Measurements from ENCODE around the gene CTSO. TPM values are rescaled to one million over a fixed set of nuclear protein-coding genes. Genes with fewer than 3 reads are reported as not detected.

CTSO gene
- total and polyA plus RNA-seq, 4 experiments from 2014 or later: 12.9 to 44.0 (median 20.8) TPM

DNA sequence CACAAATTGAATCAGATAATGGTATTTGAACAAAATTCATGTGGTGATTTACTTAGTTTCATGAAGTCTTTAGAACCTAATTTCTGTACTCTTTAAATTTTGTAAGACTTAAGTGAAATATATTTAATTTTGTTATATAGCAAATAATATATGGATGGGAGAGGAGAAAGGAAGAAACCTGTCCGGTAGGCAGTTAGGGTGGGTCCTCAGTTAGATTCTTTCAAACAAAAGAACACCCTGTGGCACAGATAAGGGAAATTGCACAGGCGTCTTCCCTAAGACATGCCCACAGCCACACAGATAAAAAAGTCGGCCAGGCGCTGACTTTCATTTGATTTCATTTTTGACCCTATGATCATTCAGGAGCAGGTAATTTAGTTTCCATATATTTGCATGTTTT lies 25.1 kb upstream of the CTSO start:
- ChIA-PET POLR2A (ENCODE audit: partially characterized antibody) (no interaction called here), CTCF (ENCODE audit: partially characterized antibody) (no interaction called here)
- no peak for DNase-seq
- Mint-ChIP-seq H3K27me3 (peaks cover 5 to 10% of the 10 kb centered on the region in 2 donors), H3K27ac (no peak overlapping the region), H3K4me1 (no peaks in the 10 kb centered on the region), H3K4me3 (no peak overlapping the region), H3K9me3 (peaks cover 0 to 10% (median 4%) of the 10 kb centered on the region in 8 donors), H3K36me3 (no peaks in the 10 kb centered on the region)
- no peaks in the 10 kb centered on the region for H3K9me3 ChIP-seq (ENCODE audit: control insufficient read depth in 1 of 2, low read length in 2 of 2)
- H3K27me3 ChIP-seq (ENCODE audit: insufficient read depth, low read length): no peaks in the 10 kb centered on the region
- no peaks in the 10 kb centered on the region for H3K4me1 ChIP-seq (ENCODE audit: insufficient read depth, low read length)
- H3K4me3 ChIP-seq (ENCODE audit: low read length in 2 of 2): no peak overlapping the region
- H3K27ac ChIP-seq (ENCODE audit: low read depth, low read length): no peak overlapping the region
- H3K36me3 ChIP-seq (ENCODE audit: insufficient read depth, low read length): no peaks in the 10 kb centered on the region
- intact Hi-C loops (cut with micrococcal nuclease): no loop called here

DNA sequence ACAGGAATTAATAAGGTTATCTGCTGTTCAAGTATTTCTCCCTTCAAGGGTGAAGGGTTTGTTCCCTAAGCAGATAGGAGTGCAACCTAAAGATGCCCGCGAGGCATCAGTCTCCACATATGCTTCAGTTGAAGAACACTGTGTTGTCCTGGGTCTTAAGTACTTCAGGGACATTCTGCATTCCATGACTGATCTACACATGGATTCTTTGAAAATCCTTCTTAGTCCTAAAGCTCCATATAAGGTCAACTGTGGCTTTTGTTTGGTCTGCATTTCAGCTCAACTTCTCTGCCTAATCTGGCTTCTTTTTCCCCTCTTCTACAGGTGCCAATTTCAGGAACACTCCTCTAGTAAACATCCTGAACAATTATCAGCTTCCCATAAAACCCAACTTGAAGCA lies 21.8 kb upstream of the CTSO start:
- Histone ChIP-seq H3K27me3 (ENCODE audit: insufficient read depth, low read length) (no peaks in the 10 kb centered on the region), H3K4me3 (ENCODE audit: low read length in 2 of 2) (no peak overlapping the region), H3K9me3 (ENCODE audit: control insufficient read depth in 1 of 2, low read length in 2 of 2) (no peaks in the 10 kb centered on the region), H3K36me3 (ENCODE audit: insufficient read depth, low read length) (no peaks in the 10 kb centered on the region), H3K4me1 (ENCODE audit: insufficient read depth, low read length) (no peaks in the 10 kb centered on the region), H3K27ac (ENCODE audit: low read depth, low read length) (no peak overlapping the region)
- Mint-ChIP-seq H3K9me3 (peaks cover 0 to 10% (median 4%) of the 10 kb centered on the region in 8 donors), H3K27ac (no peak overlapping the region), H3K27me3 (peaks cover 4 to 6% of the 10 kb centered on the region in 2 donors), H3K4me3 (no peak overlapping the region), H3K4me1 (no peaks in the 10 kb centered on the region), H3K36me3 (no peaks in the 10 kb centered on the region)
- intact Hi-C loops (cut with micrococcal nuclease): no loop called here
- ChIA-PET POLR2A (ENCODE audit: partially characterized antibody) (no interaction called here), CTCF (ENCODE audit: partially characterized antibody) (interaction anchor here (0.9 kb wide), 1 partner anchor 532 kb away, joined by 3 read pairs; no protein-coding TSS in a partner anchor)
- DNase-seq: no peak

DNA sequence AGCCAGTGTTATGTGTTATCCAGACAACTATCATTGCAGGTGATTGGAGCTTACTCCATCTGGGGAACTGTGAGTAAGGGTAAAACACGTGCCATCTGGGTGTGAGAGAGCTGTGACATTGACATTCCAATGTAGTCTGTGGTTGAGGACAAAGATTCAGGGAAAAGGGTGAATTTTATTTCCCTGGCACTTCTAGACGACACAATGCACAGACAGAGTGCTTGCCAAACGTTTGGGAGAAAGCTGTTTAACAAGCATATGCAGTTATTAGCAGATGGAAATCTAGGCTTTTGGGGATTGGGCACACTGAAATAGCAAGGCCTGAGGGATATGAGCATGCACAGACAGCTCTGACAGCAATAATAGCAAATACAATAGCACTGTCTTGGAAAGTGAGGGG lies 21.3 kb upstream of the CTSO start:
- Histone ChIP-seq H3K27me3 (ENCODE audit: insufficient read depth, low read length) (no peaks in the 10 kb centered on the region), H3K4me1 (ENCODE audit: insufficient read depth, low read length) (no peaks in the 10 kb centered on the region), H3K27ac (ENCODE audit: low read depth, low read length) (no peak overlapping the region), H3K4me3 (ENCODE audit: low read length in 2 of 2) (no peak overlapping the region), H3K36me3 (ENCODE audit: insufficient read depth, low read length) (no peaks in the 10 kb centered on the region), H3K9me3 (ENCODE audit: control insufficient read depth in 1 of 2, low read length in 2 of 2) (no peaks in the 10 kb centered on the region)
- H3K9me3 Mint-ChIP-seq: peaks cover 0 to 10% (median 4%) of the 10 kb centered on the region in 8 donors
- intact Hi-C loops (cut with micrococcal nuclease): no loop called here
- CTCF ChIA-PET (ENCODE audit: partially characterized antibody): interaction anchor here (0.9 kb wide), 1 partner anchor 531 kb away, joined by 3 read pairs; no protein-coding TSS in a partner anchor
- no peak overlapping the region for H3K4me3 Mint-ChIP-seq
- H3K36me3 Mint-ChIP-seq: no peaks in the 10 kb centered on the region
- no peak overlapping the region for H3K27ac Mint-ChIP-seq
- peaks cover 4 to 5% of the 10 kb centered on the region in 2 donors for H3K27me3 Mint-ChIP-seq
- no peak for DNase-seq
- H3K4me1 Mint-ChIP-seq: no peaks in the 10 kb centered on the region
- POLR2A ChIA-PET (ENCODE audit: partially characterized antibody): no interaction called here

DNA sequence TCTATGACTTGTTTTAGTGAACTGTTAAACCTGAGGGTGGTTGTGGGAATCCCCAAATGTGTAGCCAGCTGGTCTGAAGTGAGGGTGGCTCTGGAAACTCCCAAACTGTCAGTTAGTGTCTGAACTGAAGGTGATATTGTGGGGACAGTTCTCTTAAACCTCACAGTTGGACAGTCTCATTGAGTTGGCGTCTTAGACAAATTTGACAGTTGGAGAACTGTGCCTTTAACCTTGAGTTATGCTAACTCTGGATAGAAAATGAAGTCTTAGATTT lies 20.7 kb upstream of the CTSO start:
- no peak overlapping the region for H3K4me3 Mint-ChIP-seq
- ChIA-PET CTCF (ENCODE audit: partially characterized antibody) (no interaction called here), POLR2A (ENCODE audit: partially characterized antibody) (no interaction called here)
- Histone ChIP-seq H3K36me3 (ENCODE audit: insufficient read depth, low read length) (no peaks in the 10 kb centered on the region), H3K27me3 (ENCODE audit: insufficient read depth, low read length) (no peaks in the 10 kb centered on the region), H3K9me3 (ENCODE audit: control insufficient read depth in 1 of 2, low read length in 2 of 2) (no peaks in the 10 kb centered on the region), H3K27ac (ENCODE audit: low read depth, low read length) (no peak overlapping the region), H3K4me1 (ENCODE audit: insufficient read depth, low read length) (no peaks in the 10 kb centered on the region), H3K4me3 (ENCODE audit: low read length in 2 of 2) (no peak overlapping the region)
- H3K36me3 Mint-ChIP-seq: no peaks in the 10 kb centered on the region
- DNase-seq: no peak
- peaks cover 6 to 9% of the 10 kb centered on the region in 2 donors for H3K27me3 Mint-ChIP-seq
- H3K4me1 Mint-ChIP-seq: no peaks in the 10 kb centered on the region
- intact Hi-C loops (cut with micrococcal nuclease): no loop called here
- no peak overlapping the region for H3K27ac Mint-ChIP-seq
- H3K9me3 Mint-ChIP-seq: peaks cover 0 to 9% (median 2%) of the 10 kb centered on the region in 8 donors

DNA sequence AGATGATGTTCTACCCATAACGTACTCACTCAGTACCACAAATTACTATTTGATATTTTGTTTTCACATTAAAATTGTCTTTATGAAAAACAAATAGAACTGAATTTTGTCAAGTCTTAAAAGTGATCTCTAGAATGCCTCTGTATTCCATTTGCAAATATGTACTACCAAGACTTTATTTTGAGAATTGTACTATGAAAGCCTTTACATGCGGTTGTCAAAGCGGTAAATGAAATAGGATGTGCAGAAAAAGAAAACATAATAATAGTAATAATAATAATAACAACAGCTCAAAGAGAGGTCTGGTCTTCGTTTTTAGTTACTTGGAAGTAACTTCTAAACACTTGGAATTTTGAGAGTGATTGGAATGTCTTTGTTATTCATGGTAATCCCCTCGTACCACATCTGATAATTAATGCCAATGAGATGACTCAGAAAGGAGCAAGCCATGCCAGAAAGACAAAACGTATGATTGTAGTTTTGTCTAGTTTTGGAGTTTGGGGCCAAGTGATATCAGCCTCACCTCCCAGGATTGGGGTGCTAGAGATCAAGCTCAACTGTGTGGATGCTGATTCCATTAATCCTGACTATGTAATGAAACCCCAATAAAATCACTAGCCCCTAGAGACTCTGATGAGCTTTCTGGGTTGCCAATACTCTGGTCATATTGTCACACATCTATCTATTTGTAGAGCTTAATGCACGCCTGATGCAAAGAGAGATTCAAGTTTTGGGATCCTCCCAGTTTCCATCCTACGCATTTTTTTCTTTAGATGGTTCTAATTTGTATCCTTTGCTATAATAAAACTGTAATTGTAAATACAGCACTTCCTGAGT lies 20.2 kb upstream of the CTSO start:
- no peak overlapping the region for H3K27ac Mint-ChIP-seq
- H3K4me1 Mint-ChIP-seq: no peaks in the 10 kb centered on the region
- H3K36me3 Mint-ChIP-seq: no peaks in the 10 kb centered on the region
- Histone ChIP-seq H3K27me3 (ENCODE audit: insufficient read depth, low read length) (no peaks in the 10 kb centered on the region), H3K4me3 (ENCODE audit: low read length in 2 of 2) (no peak overlapping the region), H3K9me3 (ENCODE audit: control insufficient read depth in 1 of 2, low read length in 2 of 2) (no peaks in the 10 kb centered on the region), H3K36me3 (ENCODE audit: insufficient read depth, low read length) (no peaks in the 10 kb centered on the region), H3K4me1 (ENCODE audit: insufficient read depth, low read length) (no peaks in the 10 kb centered on the region), H3K27ac (ENCODE audit: low read depth, low read length) (no peak overlapping the region)
- no peak for DNase-seq
- H3K4me3 Mint-ChIP-seq: no peak overlapping the region
- peaks cover 4 to 9% of the 10 kb centered on the region in 2 donors for H3K27me3 Mint-ChIP-seq
- CTCF ChIA-PET (ENCODE audit: partially characterized antibody): no interaction called here
- intact Hi-C loops (cut with micrococcal nuclease): no loop called here
- peaks cover 0 to 4% (median under 1%) of the 10 kb centered on the region in 8 donors for H3K9me3 Mint-ChIP-seq
- POLR2A ChIA-PET (ENCODE audit: partially characterized antibody): no interaction called here

DNA sequence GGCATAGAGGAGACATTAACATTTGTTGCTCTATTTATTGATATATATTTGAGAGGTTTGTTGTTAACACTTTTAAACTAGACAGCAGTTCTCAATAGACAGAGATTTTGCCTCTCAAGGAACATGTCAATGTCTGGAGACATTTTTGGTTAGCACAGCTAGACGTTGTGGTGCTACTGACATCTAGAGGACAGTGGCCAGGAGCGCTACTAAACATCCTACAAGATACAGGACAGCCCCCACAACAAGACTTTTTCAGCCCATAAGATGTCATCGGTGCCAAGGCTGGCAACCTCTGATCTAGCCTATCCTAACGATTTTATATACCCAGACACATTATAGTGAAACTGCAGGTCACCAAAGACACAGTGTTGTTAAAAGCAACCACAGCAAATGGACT lies 18.4 kb upstream of the CTSO start:
- H3K36me3 Mint-ChIP-seq: no peaks in the 10 kb centered on the region
- no peaks in the 10 kb centered on the region for H3K36me3 ChIP-seq (ENCODE audit: insufficient read depth, low read length)
- H3K9me3 Mint-ChIP-seq: peaks cover 0 to 2% (median 0%) of the 10 kb centered on the region in 8 donors
- H3K4me3 ChIP-seq (ENCODE audit: low read length in 2 of 2): no peak overlapping the region
- H3K27me3 Mint-ChIP-seq: peaks cover 5 to 16% of the 10 kb centered on the region in 2 donors
- no peaks in the 10 kb centered on the region for H3K4me1 ChIP-seq (ENCODE audit: insufficient read depth, low read length)
- CTCF ChIA-PET (ENCODE audit: partially characterized antibody): no interaction called here
- POLR2A ChIA-PET (ENCODE audit: partially characterized antibody): no interaction called here
- H3K27me3 ChIP-seq (ENCODE audit: insufficient read depth, low read length): no peaks in the 10 kb centered on the region
- intact Hi-C loops (cut with micrococcal nuclease): no loop called here
- DNase-seq: no peak
- H3K27ac Mint-ChIP-seq: no peak overlapping the region
- H3K4me3 Mint-ChIP-seq: no peak overlapping the region
- H3K4me1 Mint-ChIP-seq: no peaks in the 10 kb centered on the region
- no peaks in the 10 kb centered on the region for H3K9me3 ChIP-seq (ENCODE audit: control insufficient read depth in 1 of 2, low read length in 2 of 2)
- no peak overlapping the region for H3K27ac ChIP-seq (ENCODE audit: low read depth, low read length)

DNA sequence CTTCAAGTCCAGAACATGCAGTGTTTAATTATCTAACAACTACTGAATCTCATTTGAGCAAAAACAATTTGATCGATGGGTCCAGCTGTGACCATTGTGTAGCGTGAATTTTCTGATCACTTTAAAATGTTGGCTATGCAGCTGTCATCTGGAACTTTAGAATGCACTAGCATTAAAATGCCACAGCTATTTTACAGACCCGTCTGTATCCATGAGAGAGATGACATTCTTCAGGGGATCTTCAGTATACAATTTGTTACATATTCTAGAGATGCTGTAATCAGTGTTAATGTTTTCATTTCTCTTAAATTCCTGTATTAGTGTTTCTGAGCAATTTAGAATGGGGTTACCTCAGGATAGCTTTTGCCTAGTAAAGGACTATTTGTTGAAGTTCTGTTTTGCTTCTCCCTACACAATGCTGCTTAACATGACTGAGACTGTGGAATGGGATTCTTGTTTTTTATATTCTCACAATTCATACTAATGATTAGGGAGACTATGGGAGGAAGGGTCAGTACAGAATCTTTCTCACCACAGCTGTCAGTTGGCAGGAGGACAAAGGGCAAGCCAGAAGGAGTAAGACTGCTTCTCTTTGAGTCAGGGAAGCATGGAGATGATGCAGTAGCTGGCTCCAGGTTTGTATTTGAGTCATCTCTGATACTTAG lies 13.2 kb upstream of the CTSO start:
- Histone ChIP-seq H3K36me3 (ENCODE audit: insufficient read depth, low read length) (no peaks in the 10 kb centered on the region), H3K27me3 (ENCODE audit: insufficient read depth, low read length) (no peaks in the 10 kb centered on the region), H3K4me3 (ENCODE audit: low read length in 2 of 2) (no peak overlapping the region), H3K9me3 (ENCODE audit: control insufficient read depth in 1 of 2, low read length in 2 of 2) (no peaks in the 10 kb centered on the region), H3K27ac (ENCODE audit: low read depth, low read length) (no peak overlapping the region), H3K4me1 (ENCODE audit: insufficient read depth, low read length) (no peaks in the 10 kb centered on the region)
- intact Hi-C loops (cut with micrococcal nuclease): no loop called here
- peaks cover 0 to 2% (median 0%) of the 10 kb centered on the region in 8 donors for H3K9me3 Mint-ChIP-seq
- peaks cover 7 to 12% (median 9%) of the 10 kb centered on the region in 4 donors for H3K4me1 Mint-ChIP-seq
- no peak overlapping the region for H3K27ac Mint-ChIP-seq
- peaks cover 5 to 12% of the 10 kb centered on the region in 2 donors for H3K27me3 Mint-ChIP-seq
- POLR2A ChIA-PET (ENCODE audit: partially characterized antibody): no interaction called here
- no peak overlapping the region for H3K4me3 Mint-ChIP-seq
- no peak for DNase-seq
- CTCF ChIA-PET (ENCODE audit: partially characterized antibody): no interaction called here
- no peaks in the 10 kb centered on the region for H3K36me3 Mint-ChIP-seq

All from CD4-positive, alpha-beta memory T cell (primary cell).